Stimulated activated CD4-positive, alpha-beta T cell treated with anti-CD3 and anti-CD28 coated beads, Interleukin-2, amount 100 ng/mL, for 48 hours (primary cell): ENCODE measurements around the gene IL31RA.
"Not testable (repeated sequence)": the region's sequence is repeated elsewhere in the genome, so short reads cannot be mapped to it uniquely, and the experiment has no call there.

ENCODE experiments used
- DNase-seq, 2 donors: peaks; one replicate each; pipeline ENCODE4 v3.0.0-alpha.2; 2020

Gene IL31RA

DNA sequence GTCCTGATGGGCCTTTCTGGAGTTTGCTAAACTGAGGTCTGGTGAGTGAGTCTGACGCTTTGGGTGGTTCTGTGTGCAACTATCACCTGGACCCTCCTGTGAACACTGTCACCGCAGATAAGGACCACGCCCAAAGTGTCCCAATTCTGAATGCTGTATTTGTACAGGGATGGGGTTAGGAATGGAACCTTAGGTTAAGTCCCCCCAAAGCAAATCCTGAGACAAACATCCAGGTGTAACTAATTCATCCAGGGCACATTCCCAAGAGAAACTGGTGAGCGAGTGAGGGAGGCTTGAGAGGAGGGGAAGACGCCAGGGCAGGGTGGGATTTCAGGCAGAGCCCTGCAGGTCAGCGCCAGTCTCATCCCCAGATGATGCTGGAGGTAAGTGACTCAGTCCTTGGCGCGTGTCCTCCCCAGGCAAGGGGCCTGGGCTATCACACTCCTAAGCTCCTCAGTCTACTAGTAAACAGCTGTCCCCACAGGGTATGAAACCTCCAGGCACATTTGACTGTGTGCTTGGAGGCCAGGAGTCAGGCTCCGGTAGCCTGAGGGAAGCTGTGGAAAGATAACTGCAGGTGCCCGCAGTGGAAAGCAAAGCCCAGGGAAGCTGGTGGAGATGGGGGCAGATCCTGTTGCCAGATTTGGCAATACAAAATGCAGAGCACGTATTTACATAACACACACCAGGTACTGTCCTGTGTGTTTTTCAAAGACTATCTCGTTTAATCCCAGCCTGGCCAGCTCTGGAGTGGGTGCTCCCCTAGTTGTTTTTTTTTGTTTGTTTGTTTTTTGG, 76.9 kb downstream of the IL31RA start:
- DNase-seq: no peak

- no peak for DNase-seq
Observed at GRCh38 chr5:55929020-55929799, 78.1 kb downstream of the IL31RA start.

- no peak for DNase-seq
Observed at GRCh38 chr5:55932700-55933099, 81.5 kb downstream of the IL31RA start.

DNA sequence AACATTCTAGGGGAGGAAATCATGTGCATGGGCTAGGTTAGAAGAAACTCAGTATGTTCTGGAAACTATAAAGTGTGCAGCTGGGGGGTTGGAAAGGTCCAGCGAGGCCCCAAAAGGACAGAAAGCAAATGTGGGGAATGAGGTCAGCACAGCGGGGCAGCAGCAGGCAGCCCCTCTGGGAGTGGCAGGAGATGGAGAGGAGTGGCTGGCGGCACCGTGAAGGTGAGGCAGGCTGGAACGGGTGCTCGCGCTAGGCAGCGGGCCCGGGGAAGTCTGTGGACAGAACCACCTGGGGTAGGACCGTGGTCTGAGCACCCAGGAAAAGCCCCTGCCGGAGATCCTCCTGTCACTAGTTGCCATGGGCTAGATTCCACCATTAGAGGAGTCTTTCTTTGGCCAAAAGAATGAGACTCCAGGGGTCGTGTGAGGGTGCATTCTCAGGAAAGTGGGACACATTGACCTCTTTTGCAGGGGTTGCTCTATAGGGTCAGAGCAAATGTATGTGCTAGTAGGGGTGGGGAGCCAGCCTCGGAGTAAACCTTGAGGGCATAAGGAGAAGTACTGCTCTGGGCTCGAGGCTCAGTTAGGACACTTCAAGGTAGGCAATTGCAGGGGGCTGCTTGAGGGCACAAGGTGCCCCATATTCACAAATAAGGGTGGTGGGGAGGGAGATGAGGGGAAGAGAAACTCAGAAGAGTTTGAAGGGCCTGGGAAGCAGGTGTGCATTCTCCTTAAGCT, 82.4 kb downstream of the IL31RA start:
- no peak for DNase-seq

DNA sequence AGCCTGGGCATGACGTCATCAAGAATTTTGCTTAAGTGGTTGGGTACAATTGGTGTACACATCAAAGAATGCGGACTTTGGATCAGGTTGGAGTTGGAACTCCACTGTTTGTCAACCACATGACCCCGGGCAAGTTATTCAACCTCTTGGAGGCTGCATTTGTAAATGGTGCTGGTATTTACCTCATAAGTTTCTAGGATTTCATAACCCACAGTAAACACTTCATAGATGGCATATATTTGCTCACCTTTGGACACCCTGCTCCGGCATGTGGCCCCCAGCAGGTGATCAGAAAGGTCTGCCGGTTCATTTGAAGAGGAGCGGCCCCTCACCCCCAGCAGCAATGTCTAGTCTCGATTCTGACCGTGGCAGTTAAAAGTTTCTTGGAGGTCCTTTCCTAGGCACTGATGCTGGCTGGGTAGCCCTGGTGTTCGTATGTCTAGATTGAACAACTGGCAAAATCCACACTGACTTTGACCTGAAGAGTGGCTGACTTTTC, 83.0 kb downstream of the IL31RA start:
- DNase-seq: no peak

- DNase-seq: no peak
Observed at GRCh38 chr5:55934720-55935119, 83.6 kb downstream of the IL31RA start.

DNA sequence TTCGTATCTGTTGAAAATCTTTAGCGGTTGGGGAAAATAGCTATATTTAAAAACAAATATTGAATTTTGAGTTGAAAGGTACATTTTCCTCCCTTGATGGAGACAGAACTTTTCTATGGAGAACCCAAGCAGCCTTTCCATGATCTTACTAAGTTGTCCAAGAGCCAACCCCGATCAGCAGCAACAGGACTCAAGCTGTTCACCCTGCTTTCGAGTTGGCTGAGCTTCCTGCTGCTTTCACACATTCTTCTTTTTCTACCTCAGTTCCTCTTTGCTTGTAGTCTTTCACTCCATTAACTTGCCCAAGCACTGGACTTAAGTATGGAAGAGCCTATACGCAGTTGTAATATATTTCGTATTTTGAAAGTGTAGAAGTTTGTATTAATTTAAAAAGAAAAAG, 84.2 kb downstream of the IL31RA start:
- no peak for DNase-seq

GRCh38 chr5:55936100-55936693, 85.0 kb downstream of the IL31RA start:
- peak; percentile 71 to 72 for DNase-seq

DNA sequence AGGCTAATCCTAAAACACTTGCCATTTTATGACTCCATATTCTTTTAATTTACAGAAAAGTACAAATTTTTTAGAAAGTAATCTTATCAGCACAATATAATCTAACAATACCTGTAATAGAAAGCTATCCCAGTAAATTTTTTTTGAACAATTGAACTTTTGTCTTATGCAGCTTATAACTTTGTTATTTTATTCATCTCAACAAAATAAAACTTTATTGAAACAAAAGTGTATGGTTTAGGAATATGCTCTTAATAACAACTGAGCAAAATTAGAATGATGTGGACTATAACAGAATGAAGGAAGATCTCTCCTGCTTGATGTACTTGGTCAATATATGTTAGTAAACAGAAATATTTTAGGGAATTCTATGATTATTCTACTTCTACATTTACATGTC, 86.4 kb downstream of the IL31RA start:
- not testable (repeated sequence) for DNase-seq

- DNase-seq: not testable (repeated sequence)
Observed at GRCh38 chr5:55941154-55941553, 90.0 kb downstream of the IL31RA start.

GRCh38 chr5:55959208-55959607, 108.1 kb downstream of the IL31RA start:
- no peak for DNase-seq

DNA sequence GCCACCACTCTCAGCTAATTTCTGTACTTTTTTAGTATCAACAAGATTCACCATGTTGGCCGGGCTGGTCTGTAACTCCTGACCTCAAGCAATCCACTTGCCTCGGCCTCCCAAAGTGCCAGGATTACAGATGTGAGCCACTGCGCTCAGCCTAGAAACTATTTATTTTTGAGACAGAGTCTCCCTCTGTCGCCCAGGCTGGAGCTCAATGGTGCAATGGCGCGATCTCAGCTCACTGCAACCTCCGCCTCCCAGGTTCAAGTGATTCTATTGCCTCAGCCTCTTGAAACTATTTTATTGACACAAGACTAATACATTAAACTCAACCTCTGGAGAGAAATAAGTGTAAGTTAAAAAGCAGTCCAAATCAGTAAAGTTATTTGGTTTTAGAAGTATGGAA, 109.6 kb downstream of the IL31RA start:
- no peak for DNase-seq

- DNase-seq: no peak
Observed at GRCh38 chr5:55965525-55965924, 114.4 kb downstream of the IL31RA start.

- no peak for DNase-seq
Observed at GRCh38 chr5:55966284-55966683, 115.1 kb downstream of the IL31RA start.

DNA sequence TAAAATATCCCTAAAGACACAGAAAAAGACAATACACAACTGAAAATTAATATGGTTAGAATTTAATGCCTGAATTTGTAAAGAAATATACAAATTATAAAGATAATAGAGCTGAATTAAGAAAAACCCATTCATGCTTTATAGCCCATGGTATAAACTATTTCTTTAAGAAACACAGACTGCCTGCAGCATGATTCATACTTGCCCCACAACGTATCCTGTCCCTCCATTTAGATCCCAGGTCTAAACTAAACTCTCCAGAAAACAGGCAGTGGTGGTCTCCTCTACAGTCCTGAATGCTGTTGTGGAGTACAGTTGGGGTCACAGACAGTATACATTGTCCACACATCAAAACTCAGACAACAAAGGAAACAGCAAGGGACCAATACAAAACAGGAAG, 118.8 kb downstream of the IL31RA start:
- DNase-seq: no peak
